K562 (cell line): ENCODE data around the gene NT5DC1.

Experiments
- CBFB ChIP-seq: sonication (generic); formaldehyde crosslinking; IDR thresholded peaks from 2 replicates; pipeline ENCODE4 v1.4.0; 2020; ENCODE audit warnings: mild to moderate bottlenecking, missing genetic modification reagents
- LEF1 ChIP-seq: fragments of 450-650 bp; IDR thresholded peaks from 2 replicates; pipeline ENCODE4 v1.6.1; 2016; ENCODE audit warnings: mild to moderate bottlenecking
- NR3C1 ChIP-seq: sonication (generic); formaldehyde crosslinking; IDR thresholded peaks from 2 replicates; pipeline ENCODE4 v1.8.1; 2022; ENCODE audit warnings: missing genetic modification reagents
- SMARCC2 ChIP-seq: fragments of 450-650 bp; IDR thresholded peaks from 2 replicates; pipeline ENCODE4 v1.6.1; 2017; ENCODE audit warnings: antibody characterized with exemption, moderate library complexity, mild to moderate bottlenecking, low read depth
- ZFP36 ChIP-seq: fragments of 150-350 bp; IDR thresholded peaks from 2 replicates; pipeline ENCODE4 v1.6.1; 2018; ENCODE audit warnings: low read length, low read depth; ENCODE audit not compliant: partially characterized antibody
- ZNF24 ChIP-seq: fragments of 450-650 bp; IDR thresholded peaks from 2 replicates; pipeline ENCODE4 v1.6.1; 2016
- TF ChIP-seq, protein P1 (sequence below): sonication (generic); formaldehyde crosslinking; IDR thresholded peaks from 2 replicates; pipeline ENCODE4 v1.8.1; 2023; ENCODE audit warnings: mild to moderate bottlenecking, missing genetic modification reagents
- TF ChIP-seq, protein P2 (sequence below), 3 experiments: IDR thresholded peaks in 2 of 3; conservative IDR thresholded peaks in 1 of 3; 2 replicates each; pipeline ENCODE4 v1.5.1; 2011 to 2012; ENCODE audit warnings: low read length in 3 of 3, mild to moderate bottlenecking in 3 of 3, control low read depth in 2 of 3, improper control_type of control experiment in 1 of 3, inconsistent platforms in 1 of 3, low read depth in 1 of 3, mixed read lengths in 1 of 3, moderate library complexity in 1 of 3; ENCODE audit not compliant: insufficient read depth in 2 of 3

DNA sequence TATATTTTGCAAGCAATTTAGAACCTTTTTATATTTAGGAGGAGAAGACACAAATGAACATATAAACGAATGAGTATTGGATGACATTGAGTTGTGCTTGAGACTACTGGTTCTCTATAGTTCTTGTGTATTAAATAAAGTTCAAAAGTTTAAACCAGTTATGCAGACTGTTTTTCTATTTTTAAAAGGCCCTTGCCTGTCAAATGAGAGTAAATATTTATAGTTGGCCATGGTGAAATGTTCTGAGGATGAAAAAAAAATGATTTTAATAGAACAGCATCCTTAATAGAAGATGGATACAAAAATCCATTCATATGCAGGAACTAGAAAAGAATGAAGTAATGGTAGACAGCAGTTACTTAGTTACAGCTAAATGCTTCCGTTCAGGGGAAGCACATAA, 88.8 kb downstream of the NT5DC1 start:
- no peak for TF ChIP-seq ZNF24
- TF ChIP-seq ZFP36, result no peak
- no peak for TF ChIP-seq SMARCC2
- no peak for TF ChIP-seq NR3C1 (CRISPR knock-in tag)
- TF ChIP-seq, protein P1, sequence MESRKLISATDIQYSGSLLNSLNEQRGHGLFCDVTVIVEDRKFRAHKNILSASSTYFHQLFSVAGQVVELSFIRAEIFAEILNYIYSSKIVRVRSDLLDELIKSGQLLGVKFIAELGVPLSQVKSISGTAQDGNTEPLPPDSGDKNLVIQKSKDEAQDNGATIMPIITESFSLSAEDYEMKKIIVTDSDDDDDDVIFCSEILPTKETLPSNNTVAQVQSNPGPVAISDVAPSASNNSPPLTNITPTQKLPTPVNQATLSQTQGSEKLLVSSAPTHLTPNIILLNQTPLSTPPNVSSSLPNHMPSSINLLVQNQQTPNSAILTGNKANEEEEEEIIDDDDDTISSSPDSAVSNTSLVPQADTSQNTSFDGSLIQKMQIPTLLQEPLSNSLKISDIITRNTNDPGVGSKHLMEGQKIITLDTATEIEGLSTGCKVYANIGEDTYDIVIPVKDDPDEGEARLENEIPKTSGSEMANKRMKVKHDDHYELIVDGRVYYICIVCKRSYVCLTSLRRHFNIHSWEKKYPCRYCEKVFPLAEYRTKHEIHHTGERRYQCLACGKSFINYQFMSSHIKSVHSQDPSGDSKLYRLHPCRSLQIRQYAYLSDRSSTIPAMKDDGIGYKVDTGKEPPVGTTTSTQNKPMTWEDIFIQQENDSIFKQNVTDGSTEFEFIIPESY (CRISPR knock-in tag), result no peak
- TF ChIP-seq LEF1, result no peak
- TF ChIP-seq CBFB, result no peak
- TF ChIP-seq, protein P2, sequence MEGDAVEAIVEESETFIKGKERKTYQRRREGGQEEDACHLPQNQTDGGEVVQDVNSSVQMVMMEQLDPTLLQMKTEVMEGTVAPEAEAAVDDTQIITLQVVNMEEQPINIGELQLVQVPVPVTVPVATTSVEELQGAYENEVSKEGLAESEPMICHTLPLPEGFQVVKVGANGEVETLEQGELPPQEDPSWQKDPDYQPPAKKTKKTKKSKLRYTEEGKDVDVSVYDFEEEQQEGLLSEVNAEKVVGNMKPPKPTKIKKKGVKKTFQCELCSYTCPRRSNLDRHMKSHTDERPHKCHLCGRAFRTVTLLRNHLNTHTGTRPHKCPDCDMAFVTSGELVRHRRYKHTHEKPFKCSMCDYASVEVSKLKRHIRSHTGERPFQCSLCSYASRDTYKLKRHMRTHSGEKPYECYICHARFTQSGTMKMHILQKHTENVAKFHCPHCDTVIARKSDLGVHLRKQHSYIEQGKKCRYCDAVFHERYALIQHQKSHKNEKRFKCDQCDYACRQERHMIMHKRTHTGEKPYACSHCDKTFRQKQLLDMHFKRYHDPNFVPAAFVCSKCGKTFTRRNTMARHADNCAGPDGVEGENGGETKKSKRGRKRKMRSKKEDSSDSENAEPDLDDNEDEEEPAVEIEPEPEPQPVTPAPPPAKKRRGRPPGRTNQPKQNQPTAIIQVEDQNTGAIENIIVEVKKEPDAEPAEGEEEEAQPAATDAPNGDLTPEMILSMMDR (IDR thresholded peaks at IDR 0.05 in 2 of 3, conservative IDR thresholded peaks at IDR 0.05 in 1 of 3; ENCODE audit: insufficient read depth in 2 of 3, low read depth in 1 of 3, low read length in 3 of 3), result no peak
